Nephron (organoid): ENCODE results near the gene ADRA2C.

Experiments used
- H3K27ac Mint-ChIP-seq, 3 experiments: 2 replicates each; pipeline ENCODE4 v1.8.0; 2020; ENCODE audit warnings: mixed read lengths in 3 of 3, mild to moderate bottlenecking in 2 of 3, moderate library complexity in 1 of 3
- H3K27me3 Mint-ChIP-seq: 2 replicates; pipeline ENCODE4 v1.8.0; 2021; ENCODE audit warnings: low read depth, mild to moderate bottlenecking, moderate library complexity, mixed read lengths
- H3K36me3 Mint-ChIP-seq: 2 replicates; pipeline ENCODE4 v1.8.0; 2020; ENCODE audit warnings: low read depth, mixed read lengths
- H3K4me1 Mint-ChIP-seq: 2 replicates; pipeline ENCODE4 v1.8.0; 2020; ENCODE audit warnings: mixed read lengths
- H3K4me3 Mint-ChIP-seq, 3 experiments: 2 replicates each; pipeline ENCODE4 v1.8.0; 2020; ENCODE audit warnings: mild to moderate bottlenecking in 3 of 3, mixed read lengths in 3 of 3, moderate library complexity in 2 of 3
- H3K9me3 Mint-ChIP-seq: 2 replicates; pipeline ENCODE4 v1.8.0; 2020; ENCODE audit warnings: mixed read lengths
- TF ChIP-seq, protein P1 (sequence below), 3 experiments: fragments of 200-600 bp; sonication (generic); IDR thresholded peaks; one replicate each; pipeline ENCODE4 v1.5.0; 2021; ENCODE audit warnings: antibody characterized with exemption in 3 of 3; ENCODE audit not compliant: unreplicated experiment in 3 of 3

Gene ADRA2C

DNA sequence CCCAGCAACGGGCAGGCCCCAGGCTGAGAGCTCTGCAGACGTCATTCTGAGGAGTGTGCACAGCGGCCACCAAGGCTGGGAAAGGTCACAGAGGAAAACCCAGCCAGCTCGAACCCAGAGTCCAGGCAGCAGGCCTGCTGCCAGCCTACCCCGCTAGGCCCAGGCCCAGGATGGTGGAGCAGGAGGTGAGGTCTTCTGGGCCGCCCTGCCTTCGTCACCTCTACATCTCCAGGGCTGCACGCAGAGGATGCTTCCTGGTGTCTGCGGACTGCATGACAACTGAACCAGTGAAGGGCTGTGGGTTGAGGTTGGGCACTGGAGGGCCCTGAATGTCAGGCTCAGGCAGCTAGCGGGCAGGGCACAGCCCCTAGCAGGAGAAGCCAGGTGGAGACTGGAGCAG lies 5.8 kb upstream of the ADRA2C start:
- TF ChIP-seq, protein P1, sequence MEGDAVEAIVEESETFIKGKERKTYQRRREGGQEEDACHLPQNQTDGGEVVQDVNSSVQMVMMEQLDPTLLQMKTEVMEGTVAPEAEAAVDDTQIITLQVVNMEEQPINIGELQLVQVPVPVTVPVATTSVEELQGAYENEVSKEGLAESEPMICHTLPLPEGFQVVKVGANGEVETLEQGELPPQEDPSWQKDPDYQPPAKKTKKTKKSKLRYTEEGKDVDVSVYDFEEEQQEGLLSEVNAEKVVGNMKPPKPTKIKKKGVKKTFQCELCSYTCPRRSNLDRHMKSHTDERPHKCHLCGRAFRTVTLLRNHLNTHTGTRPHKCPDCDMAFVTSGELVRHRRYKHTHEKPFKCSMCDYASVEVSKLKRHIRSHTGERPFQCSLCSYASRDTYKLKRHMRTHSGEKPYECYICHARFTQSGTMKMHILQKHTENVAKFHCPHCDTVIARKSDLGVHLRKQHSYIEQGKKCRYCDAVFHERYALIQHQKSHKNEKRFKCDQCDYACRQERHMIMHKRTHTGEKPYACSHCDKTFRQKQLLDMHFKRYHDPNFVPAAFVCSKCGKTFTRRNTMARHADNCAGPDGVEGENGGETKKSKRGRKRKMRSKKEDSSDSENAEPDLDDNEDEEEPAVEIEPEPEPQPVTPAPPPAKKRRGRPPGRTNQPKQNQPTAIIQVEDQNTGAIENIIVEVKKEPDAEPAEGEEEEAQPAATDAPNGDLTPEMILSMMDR (IDR thresholded peaks at IDR 0.05; ENCODE audit: unreplicated experiment in 3 of 3): no peak
- Mint-ChIP-seq H3K27me3 (peaks cover 39% of the 10 kb centered on the region), H3K36me3 (no peaks in the 10 kb centered on the region), H3K4me3 (no peak overlapping the region), H3K4me1 (no peaks in the 10 kb centered on the region), H3K9me3 (no peaks in the 10 kb centered on the region), H3K27ac (no peak overlapping the region)

DNA sequence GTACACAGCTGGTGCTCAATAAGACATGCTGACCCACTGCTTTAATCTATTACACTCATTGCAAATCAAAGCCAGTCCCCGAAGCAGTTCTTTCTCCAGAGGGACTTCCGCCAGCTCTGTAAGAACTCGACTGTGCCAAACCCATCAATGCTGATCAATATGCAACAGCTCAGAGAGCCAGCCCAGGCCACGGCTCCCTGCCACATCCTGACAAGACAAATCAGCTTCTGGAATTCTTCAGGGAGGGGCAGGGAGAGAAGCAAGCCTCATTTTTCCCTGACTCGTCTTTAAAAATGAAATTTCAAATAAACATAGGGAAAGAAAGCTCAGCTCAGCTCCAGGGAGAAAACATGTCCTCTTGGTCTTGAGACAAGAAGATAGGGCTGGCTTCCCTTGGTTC lies 5.3 kb upstream of the ADRA2C start:
- Mint-ChIP-seq H3K4me3 (no peak overlapping the region), H3K27me3 (peaks cover 37% of the 10 kb centered on the region), H3K9me3 (no peaks in the 10 kb centered on the region), H3K4me1 (no peaks in the 10 kb centered on the region), H3K36me3 (no peaks in the 10 kb centered on the region), H3K27ac (no peak overlapping the region)
- TF ChIP-seq, protein P1 (IDR thresholded peaks at IDR 0.05; ENCODE audit: unreplicated experiment in 3 of 3): no peak

DNA sequence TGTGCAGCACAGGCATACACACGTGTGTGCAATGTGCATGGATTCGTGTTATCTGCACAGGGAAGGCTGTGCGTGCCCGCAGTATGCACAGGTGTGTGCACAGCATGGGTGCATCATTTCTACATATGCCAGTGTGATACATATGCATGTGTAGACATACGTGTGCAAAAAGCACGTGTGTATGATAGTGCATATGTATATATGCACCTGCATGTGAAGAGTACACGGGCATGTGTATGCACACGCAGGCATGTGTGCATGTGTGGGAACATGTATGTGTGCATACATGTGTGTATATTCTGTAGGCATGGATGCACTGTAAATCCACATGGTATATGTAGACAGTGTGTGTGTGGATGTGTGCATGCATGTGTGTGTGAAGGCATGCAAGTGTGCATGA lies 3.9 kb upstream of the ADRA2C start:
- TF ChIP-seq, protein P1 (IDR thresholded peaks at IDR 0.05; ENCODE audit: unreplicated experiment in 3 of 3): no peak
- peaks cover 39% of the 10 kb centered on the region for H3K27me3 Mint-ChIP-seq
- no peaks in the 10 kb centered on the region for H3K4me1 Mint-ChIP-seq
- H3K9me3 Mint-ChIP-seq: no peaks in the 10 kb centered on the region
- no peak overlapping the region for H3K4me3 Mint-ChIP-seq
- no peaks in the 10 kb centered on the region for H3K36me3 Mint-ChIP-seq
- no peak overlapping the region for H3K27ac Mint-ChIP-seq

DNA sequence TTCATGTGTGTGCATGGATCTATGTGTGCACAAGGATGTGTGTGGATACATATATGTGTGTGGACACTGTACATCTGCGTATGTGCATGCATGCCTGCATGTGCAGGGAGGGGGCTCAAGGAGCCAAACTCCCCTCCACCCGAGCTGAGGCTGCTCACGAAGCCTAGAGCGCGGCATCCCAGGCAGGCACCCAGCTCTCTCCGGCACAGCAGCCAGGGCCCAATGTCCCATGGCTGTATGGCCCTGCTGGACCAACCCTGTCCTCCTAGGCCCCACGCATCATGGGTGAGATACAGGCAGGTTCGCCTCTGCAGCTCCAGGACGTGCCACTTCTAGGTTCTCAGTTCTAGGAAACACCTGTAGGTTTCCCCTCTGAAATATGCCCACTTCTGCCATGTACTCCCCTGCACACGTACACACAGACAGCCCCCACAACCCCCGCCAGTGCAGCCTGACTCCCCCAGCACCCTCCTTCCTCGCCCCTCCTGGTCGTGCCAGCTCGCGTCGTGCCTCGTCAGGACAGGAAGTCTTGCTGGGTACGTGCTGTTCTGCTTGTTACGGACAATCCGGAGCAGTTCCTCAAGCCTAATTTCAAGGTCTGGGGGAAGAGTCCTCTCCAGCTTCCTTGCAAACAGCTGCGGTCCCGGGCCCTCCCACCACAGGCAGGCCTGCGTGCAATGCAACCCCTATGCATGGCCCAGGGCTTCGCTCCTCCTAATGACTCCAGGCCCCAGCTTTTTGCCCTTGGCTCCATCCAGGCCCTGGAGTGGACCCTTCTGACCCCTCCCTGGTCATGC lies 3.2 kb upstream of the ADRA2C start:
- Mint-ChIP-seq H3K9me3 (no peaks in the 10 kb centered on the region), H3K4me3 (peak overlapping the region; percentile 45 to 58 (median 58)), H3K4me1 (peaks cover 5% of the 10 kb centered on the region)

DNA sequence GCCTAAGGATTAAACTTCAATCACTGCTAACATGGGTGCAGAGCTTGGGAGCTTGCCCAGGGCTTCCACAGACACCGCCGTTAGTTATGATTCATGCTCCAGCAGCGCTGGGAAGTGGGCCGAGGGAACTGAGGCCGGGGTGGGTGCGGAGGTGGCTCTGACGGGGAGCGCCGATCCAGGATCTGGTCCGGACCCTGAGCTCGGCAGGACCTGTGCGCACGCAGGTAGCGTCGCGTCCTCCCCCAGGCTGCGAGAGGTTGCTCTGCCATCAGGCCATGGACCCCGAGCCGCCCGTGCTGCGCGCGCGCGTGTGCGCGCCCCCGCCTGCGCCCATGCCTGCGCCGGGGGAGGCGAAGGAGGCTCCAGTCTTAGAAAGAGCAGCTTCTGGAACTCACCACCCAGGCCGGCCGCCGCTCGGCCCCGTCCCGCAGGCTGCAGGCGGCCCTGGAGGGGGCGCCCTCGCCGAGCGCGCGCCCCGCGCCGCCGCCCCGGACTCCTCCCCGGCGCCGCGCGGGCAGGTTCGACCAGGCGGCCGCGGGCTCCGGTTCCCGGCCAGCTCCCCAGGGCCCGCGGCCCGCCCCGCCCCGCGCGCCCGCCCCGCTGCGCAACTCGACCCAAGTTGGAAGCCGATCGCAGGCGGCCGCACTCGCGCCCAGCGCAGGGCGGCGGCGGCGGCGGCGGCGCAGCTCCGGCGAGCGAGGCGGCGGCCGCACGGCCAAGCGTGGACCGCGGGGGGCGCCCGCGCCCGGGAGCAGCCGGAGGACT lies 732 bp upstream of the ADRA2C start:
- Mint-ChIP-seq H3K4me1 (peaks cover 5% of the 10 kb centered on the region), H3K4me3 (peak overlapping the region; percentile 69 to 83 (median 72)), H3K27ac (no peak overlapping the region), H3K9me3 (no peaks in the 10 kb centered on the region), H3K27me3 (peaks cover 45% of the 10 kb centered on the region), H3K36me3 (no peaks in the 10 kb centered on the region)
- TF ChIP-seq, protein P1 (IDR thresholded peaks at IDR 0.05; ENCODE audit: unreplicated experiment in 3 of 3): peak in 2 of 3 experiments; percentile 20 to 31

More for the DNA sequence above, 3.2 kb upstream of the ADRA2C start:
- no peak overlapping the region for H3K27ac Mint-ChIP-seq
- TF ChIP-seq, protein P1 (IDR thresholded peaks at IDR 0.05; ENCODE audit: unreplicated experiment in 3 of 3): no peak
- H3K36me3 Mint-ChIP-seq: no peaks in the 10 kb centered on the region
- H3K27me3 Mint-ChIP-seq: peaks cover 44% of the 10 kb centered on the region
